ENCODE measurements around the gene DAP3.

DNA sequence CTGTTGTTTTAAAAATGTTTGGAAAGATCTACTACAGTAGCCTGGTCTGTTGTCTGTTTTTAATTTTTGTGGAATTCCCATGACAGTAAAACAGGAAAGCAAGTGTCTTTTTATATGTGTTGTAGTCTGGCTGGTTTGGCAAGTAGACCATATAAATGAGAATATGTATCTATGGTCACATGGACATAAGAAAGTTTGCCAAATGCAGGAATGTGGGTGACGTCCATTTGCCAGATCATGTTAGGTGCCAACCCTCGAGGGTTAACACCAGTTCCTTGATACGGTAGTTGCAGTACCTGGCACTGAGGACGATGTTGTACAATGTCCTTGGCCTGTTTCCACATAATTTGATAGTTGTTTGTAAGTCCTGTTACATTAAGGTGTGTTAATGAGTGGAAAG lies 6.2 kb downstream of the DAP3 start:
- TF ChIP-seq CTCF (IDR thresholded peaks at IDR 0.05; ENCODE audit: low read length): no peak
- TF ChIP-seq EZH2 (IDR thresholded peaks at IDR 0.05; ENCODE audit: borderline replicate concordance, low read length): no peak
